Activated CD8-positive, alpha-beta T cell treated with anti-CD3 and anti-CD28 coated beads, Interleukin-2, amount 10 ng/mL, durations not matched to agents 7 days and 5 days (primary cell): ENCODE results near the gene IQUB. TPM values are rescaled to one million over a fixed set of nuclear protein-coding genes. Genes with fewer than 3 reads are reported as not detected.
"Not testable (repeated sequence)": the region's sequence is repeated elsewhere in the genome, so short reads cannot be mapped to it uniquely, and the experiment has no call there.

ENCODE experiments used
- ATAC-seq: fragments of 150-1000 bp; cut with Tn5 transposase; one replicate; pipeline ENCODE4 v1.10.0; 2021; ENCODE audit warnings: moderate library complexity
- CTCF ChIA-PET: fragments of 350-600 bp; sonication (Branson Sonifier 250); formaldehyde crosslinking; loops from one replicate; lab custom pipeline; 2021; ENCODE audit warnings: antibody characterized with exemption; lab: Charles Lee
- POLR2A ChIA-PET: fragments of 350-600 bp; sonication (Branson Sonifier 250); formaldehyde crosslinking; loops from one replicate; lab custom pipeline; 2021; ENCODE audit warnings: antibody characterized with exemption; lab: Charles Lee
- DNase-seq: peaks from one replicate; pipeline ENCODE4 v3.0.0-alpha.2; 2020
- H3K27ac Mint-ChIP-seq: one replicate; pipeline ENCODE4 v1.8.0; 2021; ENCODE audit warnings: mild to moderate bottlenecking, mixed read lengths
- H3K27me3 Mint-ChIP-seq: one replicate; pipeline ENCODE4 v1.8.0; 2021; ENCODE audit warnings: low read depth, mixed read lengths
- H3K36me3 Mint-ChIP-seq: one replicate; pipeline ENCODE4 v1.8.0; 2021; ENCODE audit warnings: low read depth, mixed read lengths
- H3K4me1 Mint-ChIP-seq: one replicate; pipeline ENCODE4 v1.8.0; 2021; ENCODE audit warnings: low read depth, mixed read lengths
- H3K4me3 Mint-ChIP-seq: one replicate; pipeline ENCODE4 v1.8.0; 2021; ENCODE audit warnings: mild to moderate bottlenecking, mixed read lengths
- H3K9me3 Mint-ChIP-seq: one replicate; pipeline ENCODE4 v1.8.0; 2022; ENCODE audit warnings: mixed read lengths; ENCODE audit not compliant: insufficient read depth
- total RNA-seq, 2 experiments: library from RNA; stranded (reverse); gene quantifications; one replicate each; pipeline ENCODE4 v1.2.3, GENCODE V29; 2021

Gene IQUB
- total RNA-seq, 2 experiments from 2014 or later, result not detected

DNA sequence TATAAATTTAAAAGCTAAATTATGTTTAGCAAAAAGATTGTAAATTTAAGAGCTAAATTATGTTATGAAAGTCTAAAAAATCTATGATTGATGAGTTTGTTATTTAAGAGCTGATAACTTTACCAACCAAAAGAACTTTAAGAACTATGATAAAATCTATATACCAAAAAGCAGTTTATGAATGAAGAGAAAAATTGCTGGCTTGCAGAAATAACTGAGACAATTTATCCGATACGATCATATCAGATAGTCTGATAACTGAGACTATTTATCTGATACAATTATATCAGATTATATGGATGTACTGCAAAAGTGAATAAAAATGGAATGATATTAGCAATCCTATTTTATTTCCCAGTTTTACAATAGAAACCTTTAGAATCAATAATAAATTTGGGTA is 50.2 kb downstream of the IQUB start:
- Mint-ChIP-seq H3K27ac (no peak overlapping the region), H3K27me3 (no peaks in the 10 kb centered on the region), H3K36me3 (no peaks in the 10 kb centered on the region), H3K9me3 (no peaks in the 10 kb centered on the region), H3K4me3 (no peak overlapping the region), H3K4me1 (no peaks in the 10 kb centered on the region)
- DNase-seq (no peak), ATAC-seq (no peak)
- CTCF ChIA-PET, result interaction anchor here (1.2 kb wide), 1 partner anchor 10 kb away, joined by 3 read pairs; no protein-coding TSS in a partner anchor
- POLR2A ChIA-PET, result no interaction called here

- DNase-seq (no peak), ATAC-seq (no peak)
- Mint-ChIP-seq H3K27ac (no peak overlapping the region), H3K4me1 (no peaks in the 10 kb centered on the region), H3K9me3 (no peaks in the 10 kb centered on the region), H3K4me3 (no peak overlapping the region), H3K36me3 (no peaks in the 10 kb centered on the region), H3K27me3 (no peaks in the 10 kb centered on the region)
- ChIA-PET POLR2A (no interaction called here), CTCF (no interaction called here)
Observed at GRCh38 chr7:123480107-123480506, 54.3 kb downstream of the IQUB start.

DNA sequence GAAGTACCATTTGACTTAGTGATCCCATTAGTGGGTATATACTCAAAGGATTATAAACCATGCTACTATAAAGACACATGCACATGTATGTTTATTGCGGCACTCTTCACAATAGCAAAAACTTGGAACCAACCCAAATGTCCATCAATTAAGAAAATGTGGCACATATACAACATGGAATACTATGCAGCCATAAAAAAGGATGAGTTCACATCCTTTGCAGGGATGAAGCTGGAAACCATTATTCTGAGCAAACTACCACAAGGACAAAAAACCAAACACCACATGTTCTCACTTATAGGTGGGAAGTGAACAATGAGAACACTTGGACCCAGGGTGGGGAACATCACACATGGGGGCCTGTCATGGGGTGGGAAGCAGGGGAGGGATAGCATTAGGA is 56.3 kb downstream of the IQUB start:
- H3K36me3 Mint-ChIP-seq, DNase-seq, POLR2A ChIA-PET, ATAC-seq, H3K27me3 Mint-ChIP-seq, H3K27ac Mint-ChIP-seq, H3K4me3 Mint-ChIP-seq, H3K9me3 Mint-ChIP-seq, H3K4me1 Mint-ChIP-seq: not testable (repeated sequence)
- CTCF ChIA-PET, result interaction anchor here (1.5 kb wide), 1 partner anchor 16 kb away, joined by 3 read pairs; no protein-coding TSS in a partner anchor

GRCh38 chr7:123472750-123473445 is 61.5 kb downstream of the IQUB start:
- CTCF ChIA-PET, result no interaction called here
- POLR2A ChIA-PET, result no interaction called here
- H3K4me1 Mint-ChIP-seq, result no peaks in the 10 kb centered on the region

DNA sequence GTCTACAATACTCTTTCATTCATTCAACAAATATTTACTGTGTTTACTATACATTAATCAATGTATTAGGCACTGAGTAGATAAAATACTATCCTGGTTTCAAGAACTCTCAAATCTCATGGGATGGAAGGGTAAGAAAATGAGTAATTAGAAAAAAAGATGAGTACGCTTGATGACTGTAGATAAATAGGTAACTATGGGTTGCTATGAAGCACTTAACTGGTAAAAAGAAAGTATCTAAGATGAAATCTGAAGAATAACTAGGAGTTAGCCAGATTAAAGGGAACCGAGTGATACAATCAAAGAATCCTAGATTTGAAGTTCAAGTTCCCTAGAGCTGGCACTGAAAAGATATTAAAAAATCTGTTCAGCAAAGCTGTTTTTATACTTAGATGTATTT is 62.1 kb downstream of the IQUB start:
- no peaks in the 10 kb centered on the region for H3K9me3 Mint-ChIP-seq
- no peak for DNase-seq
- H3K36me3 Mint-ChIP-seq, result no peaks in the 10 kb centered on the region
- ChIA-PET CTCF (no interaction called here), POLR2A (no interaction called here)
- H3K4me3 Mint-ChIP-seq, result no peak overlapping the region
- H3K4me1 Mint-ChIP-seq, result no peaks in the 10 kb centered on the region
- H3K27ac Mint-ChIP-seq, result no peak overlapping the region
- no peaks in the 10 kb centered on the region for H3K27me3 Mint-ChIP-seq
- no peak for ATAC-seq

More at GRCh38 chr7:123472750-123473445, 61.5 kb downstream of the IQUB start:
- Mint-ChIP-seq H3K9me3 (no peaks in the 10 kb centered on the region), H3K4me3 (no peak overlapping the region), H3K27me3 (no peaks in the 10 kb centered on the region), H3K36me3 (no peaks in the 10 kb centered on the region), H3K27ac (no peak overlapping the region)
- ATAC-seq (no peak), DNase-seq (no peak)

GRCh38 chr7:123468303-123468702 is 66.1 kb downstream of the IQUB start:
- Mint-ChIP-seq H3K9me3 (no peaks in the 10 kb centered on the region), H3K36me3 (no peaks in the 10 kb centered on the region), H3K27ac (no peak overlapping the region), H3K4me1 (no peaks in the 10 kb centered on the region), H3K4me3 (no peak overlapping the region), H3K27me3 (no peaks in the 10 kb centered on the region)
- ATAC-seq (no peak), DNase-seq (no peak)
- POLR2A ChIA-PET, result no interaction called here
- CTCF ChIA-PET, result no interaction called here

GRCh38 chr7:123463890-123464289 is 70.5 kb downstream of the IQUB start:
- Mint-ChIP-seq H3K27me3 (no peaks in the 10 kb centered on the region), H3K4me1 (no peaks in the 10 kb centered on the region), H3K36me3 (no peaks in the 10 kb centered on the region), H3K9me3 (no peaks in the 10 kb centered on the region), H3K4me3 (no peak overlapping the region), H3K27ac (no peak overlapping the region)
- no peak for ATAC-seq
- no peak for DNase-seq
- CTCF ChIA-PET, result no interaction called here
- POLR2A ChIA-PET, result no interaction called here

DNA sequence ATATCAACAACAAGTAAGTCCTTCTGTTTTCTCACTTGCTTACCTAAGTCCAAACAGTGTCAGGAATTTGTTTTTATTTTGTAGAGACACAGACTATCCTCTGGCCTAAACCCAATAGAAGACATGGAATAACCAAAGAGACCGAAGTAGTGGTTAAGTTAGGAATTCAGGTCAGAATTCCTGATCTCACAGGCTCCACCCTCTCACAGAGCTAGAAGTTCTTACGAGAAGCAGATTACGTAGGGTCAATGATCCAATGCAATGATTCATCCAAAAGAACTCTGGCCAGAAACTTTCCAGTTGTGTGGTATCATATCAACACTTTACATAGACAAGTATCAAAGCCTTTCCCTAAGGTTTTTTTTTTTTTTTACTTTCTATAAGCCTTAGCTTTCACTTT is 73.8 kb downstream of the IQUB start:
- DNase-seq (no peak), ATAC-seq (no peak)
- Mint-ChIP-seq H3K9me3 (no peaks in the 10 kb centered on the region), H3K27ac (no peak overlapping the region), H3K27me3 (no peaks in the 10 kb centered on the region), H3K36me3 (no peaks in the 10 kb centered on the region), H3K4me1 (no peaks in the 10 kb centered on the region), H3K4me3 (no peak overlapping the region)
- ChIA-PET CTCF (no interaction called here), POLR2A (no interaction called here)

GRCh38 chr7:123455965-123456470 is 78.4 kb downstream of the IQUB start:
- Mint-ChIP-seq H3K36me3 (no peaks in the 10 kb centered on the region), H3K9me3 (no peaks in the 10 kb centered on the region), H3K4me3 (no peak overlapping the region), H3K27ac (no peak overlapping the region), H3K27me3 (no peaks in the 10 kb centered on the region), H3K4me1 (no peaks in the 10 kb centered on the region)
- ChIA-PET POLR2A (no interaction called here), CTCF (interaction anchor here (0.6 kb wide), 1 partner anchor 1796 kb away, joined by 3 read pairs; no protein-coding TSS in a partner anchor)
- DNase-seq (no peak), ATAC-seq (no peak)

GRCh38 chr7:123440101-123440548 is 94.3 kb downstream of the IQUB start:
- H3K4me1 Mint-ChIP-seq, result no peaks in the 10 kb centered on the region
- POLR2A ChIA-PET, result no interaction called here
- ATAC-seq, result no peak
- CTCF ChIA-PET, result no interaction called here
- H3K27ac Mint-ChIP-seq, result no peak overlapping the region
- no peaks in the 10 kb centered on the region for H3K27me3 Mint-ChIP-seq
- H3K36me3 Mint-ChIP-seq, result no peaks in the 10 kb centered on the region
- H3K4me3 Mint-ChIP-seq, result no peak overlapping the region
- no peaks in the 10 kb centered on the region for H3K9me3 Mint-ChIP-seq
- no peak for DNase-seq

GRCh38 chr7:123439191-123439590 is 95.2 kb downstream of the IQUB start:
- Mint-ChIP-seq H3K27ac (no peak overlapping the region), H3K36me3 (no peaks in the 10 kb centered on the region), H3K4me1 (no peaks in the 10 kb centered on the region), H3K4me3 (no peak overlapping the region), H3K9me3 (no peaks in the 10 kb centered on the region), H3K27me3 (no peaks in the 10 kb centered on the region)
- ATAC-seq, result no peak
- DNase-seq, result no peak
- ChIA-PET CTCF (no interaction called here), POLR2A (no interaction called here)

GRCh38 chr7:123437447-123437995 is 96.9 kb downstream of the IQUB start:
- Mint-ChIP-seq H3K27me3 (no peaks in the 10 kb centered on the region), H3K9me3 (no peaks in the 10 kb centered on the region), H3K27ac (no peak overlapping the region), H3K4me3 (no peak overlapping the region), H3K4me1 (no peaks in the 10 kb centered on the region), H3K36me3 (no peaks in the 10 kb centered on the region)
- ATAC-seq, result no peak
- ChIA-PET CTCF (no interaction called here), POLR2A (no interaction called here)
- no peak for DNase-seq
